Measurements from ENCODE around the gene KRT6B. TPM values are rescaled to one million over a fixed set of nuclear protein-coding genes. Genes with fewer than 3 reads are reported as not detected.

Gene KRT6B
- total and polyA plus RNA-seq, 2 experiments from 2014 or later: not detected

DNA sequence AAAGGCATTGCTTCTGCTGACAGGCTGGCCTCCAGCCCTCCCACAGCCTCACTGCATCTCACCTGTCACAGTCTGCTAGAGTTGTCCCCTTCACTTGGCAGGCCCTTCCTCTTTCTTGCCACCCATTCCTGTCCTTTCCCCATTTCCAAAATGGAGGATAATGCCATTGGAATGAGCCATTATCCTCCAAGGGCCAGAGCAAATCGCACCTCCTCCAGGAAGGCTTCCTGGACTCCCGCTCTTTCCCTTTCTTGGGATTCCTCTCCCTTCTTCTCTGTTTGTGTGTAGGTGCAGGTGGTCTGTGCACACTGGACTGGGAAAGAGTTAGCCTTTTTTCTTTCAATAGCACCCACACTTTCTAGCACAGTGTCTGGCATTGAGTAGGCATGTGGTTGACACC lies 49.6 kb downstream of the KRT6B start:
- Histone ChIP-seq H4K20me1 (replicated peaks; ENCODE audit: insufficient read depth) (no peaks in the 10 kb centered on the region), H3F3A (replicated peaks; ENCODE audit: low read depth) (no peaks in the 10 kb centered on the region), H3K36me3 (ENCODE audit: insufficient read depth) (no peaks in the 10 kb centered on the region), H3K9me2 (ENCODE audit: insufficient read depth) (no peaks in the 10 kb centered on the region), H2AFZ (no peak overlapping the region; the same call in 1 of the 2 replicates), H3K27ac (ENCODE audit: low read depth) (no peak overlapping the region), H3K27me3 (ENCODE audit: insufficient read depth) (no peaks in the 10 kb centered on the region), H3K4me2 (no peak overlapping the region), H3K4me3 (no peak overlapping the region), H3K4me1 (ENCODE audit: insufficient read depth) (no peaks in the 10 kb centered on the region), H3K79me2 (replicated peaks; ENCODE audit: insufficient read depth) (no peaks in the 10 kb centered on the region)
- Mint-ChIP-seq H3K27ac (no peak overlapping the region), H3K4me3 (no peak overlapping the region), H3K9me3 (no peaks in the 10 kb centered on the region), H3K27me3 (ENCODE audit: insufficient read depth, low read depth, poor library complexity) (no peaks in the 10 kb centered on the region), H3K36me3 (ENCODE audit: low read depth) (no peaks in the 10 kb centered on the region), H3K4me1 (peaks cover 10% of the 10 kb centered on the region)
- ATAC-seq (no peak), DNase-seq (ENCODE audit: low spot score) (no peak)
- TF ChIP-seq, protein P1, sequence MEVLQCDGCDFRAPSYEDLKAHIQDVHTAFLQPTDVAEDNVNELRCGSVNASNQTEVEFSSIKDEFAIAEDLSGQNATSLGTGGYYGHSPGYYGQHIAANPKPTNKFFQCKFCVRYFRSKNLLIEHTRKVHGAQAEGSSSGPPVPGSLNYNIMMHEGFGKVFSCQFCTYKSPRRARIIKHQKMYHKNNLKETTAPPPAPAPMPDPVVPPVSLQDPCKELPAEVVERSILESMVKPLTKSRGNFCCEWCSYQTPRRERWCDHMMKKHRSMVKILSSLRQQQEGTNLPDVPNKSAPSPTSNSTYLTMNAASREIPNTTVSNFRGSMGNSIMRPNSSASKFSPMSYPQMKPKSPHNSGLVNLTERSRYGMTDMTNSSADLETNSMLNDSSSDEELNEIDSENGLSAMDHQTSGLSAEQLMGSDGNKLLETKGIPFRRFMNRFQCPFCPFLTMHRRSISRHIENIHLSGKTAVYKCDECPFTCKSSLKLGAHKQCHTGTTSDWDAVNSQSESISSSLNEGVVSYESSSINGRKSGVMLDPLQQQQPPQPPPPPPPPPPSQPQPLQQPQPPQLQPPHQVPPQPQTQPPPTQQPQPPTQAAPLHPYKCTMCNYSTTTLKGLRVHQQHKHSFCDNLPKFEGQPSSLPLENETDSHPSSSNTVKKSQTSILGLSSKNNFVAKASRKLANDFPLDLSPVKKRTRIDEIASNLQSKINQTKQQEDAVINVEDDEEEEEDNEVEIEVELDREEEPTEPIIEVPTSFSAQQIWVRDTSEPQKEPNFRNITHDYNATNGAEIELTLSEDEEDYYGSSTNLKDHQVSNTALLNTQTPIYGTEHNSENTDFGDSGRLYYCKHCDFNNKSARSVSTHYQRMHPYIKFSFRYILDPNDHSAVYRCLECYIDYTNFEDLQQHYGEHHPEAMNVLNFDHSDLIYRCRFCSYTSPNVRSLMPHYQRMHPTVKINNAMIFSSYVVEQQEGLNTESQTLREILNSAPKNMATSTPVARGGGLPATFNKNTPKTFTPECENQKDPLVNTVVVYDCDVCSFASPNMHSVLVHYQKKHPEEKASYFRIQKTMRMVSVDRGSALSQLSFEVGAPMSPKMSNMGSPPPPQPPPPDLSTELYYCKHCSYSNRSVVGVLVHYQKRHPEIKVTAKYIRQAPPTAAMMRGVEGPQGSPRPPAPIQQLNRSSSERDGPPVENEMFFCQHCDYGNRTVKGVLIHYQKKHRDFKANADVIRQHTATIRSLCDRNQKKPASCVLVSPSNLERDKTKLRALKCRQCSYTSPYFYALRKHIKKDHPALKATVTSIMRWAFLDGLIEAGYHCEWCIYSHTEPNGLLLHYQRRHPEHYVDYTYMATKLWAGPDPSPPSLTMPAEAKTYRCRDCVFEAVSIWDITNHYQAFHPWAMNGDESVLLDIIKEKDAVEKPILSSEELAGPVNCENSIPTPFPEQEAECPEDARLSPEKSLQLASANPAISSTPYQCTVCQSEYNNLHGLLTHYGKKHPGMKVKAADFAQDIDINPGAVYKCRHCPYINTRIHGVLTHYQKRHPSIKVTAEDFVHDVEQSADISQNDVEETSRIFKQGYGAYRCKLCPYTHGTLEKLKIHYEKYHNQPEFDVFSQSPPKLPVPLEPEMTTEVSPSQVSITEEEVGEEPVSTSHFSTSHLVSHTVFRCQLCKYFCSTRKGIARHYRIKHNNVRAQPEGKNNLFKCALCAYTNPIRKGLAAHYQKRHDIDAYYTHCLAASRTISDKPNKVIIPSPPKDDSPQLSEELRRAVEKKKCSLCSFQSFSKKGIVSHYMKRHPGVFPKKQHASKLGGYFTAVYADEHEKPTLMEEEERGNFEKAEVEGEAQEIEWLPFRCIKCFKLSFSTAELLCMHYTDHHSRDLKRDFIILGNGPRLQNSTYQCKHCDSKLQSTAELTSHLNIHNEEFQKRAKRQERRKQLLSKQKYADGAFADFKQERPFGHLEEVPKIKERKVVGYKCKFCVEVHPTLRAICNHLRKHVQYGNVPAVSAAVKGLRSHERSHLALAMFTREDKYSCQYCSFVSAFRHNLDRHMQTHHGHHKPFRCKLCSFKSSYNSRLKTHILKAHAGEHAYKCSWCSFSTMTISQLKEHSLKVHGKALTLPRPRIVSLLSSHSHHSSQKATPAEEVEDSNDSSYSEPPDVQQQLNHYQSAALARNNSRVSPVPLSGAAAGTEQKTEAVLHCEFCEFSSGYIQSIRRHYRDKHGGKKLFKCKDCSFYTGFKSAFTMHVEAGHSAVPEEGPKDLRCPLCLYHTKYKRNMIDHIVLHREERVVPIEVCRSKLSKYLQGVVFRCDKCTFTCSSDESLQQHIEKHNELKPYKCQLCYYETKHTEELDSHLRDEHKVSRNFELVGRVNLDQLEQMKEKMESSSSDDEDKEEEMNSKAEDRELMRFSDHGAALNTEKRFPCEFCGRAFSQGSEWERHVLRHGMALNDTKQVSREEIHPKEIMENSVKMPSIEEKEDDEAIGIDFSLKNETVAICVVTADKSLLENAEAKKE (CRISPR knock-in tag; IDR thresholded peaks at IDR 0.05): no peak
- no peak for TF ChIP-seq CREB1 (CRISPR knock-in tag; IDR thresholded peaks at IDR 0.05; ENCODE audit: low read depth)
- TF ChIP-seq, protein P2, sequence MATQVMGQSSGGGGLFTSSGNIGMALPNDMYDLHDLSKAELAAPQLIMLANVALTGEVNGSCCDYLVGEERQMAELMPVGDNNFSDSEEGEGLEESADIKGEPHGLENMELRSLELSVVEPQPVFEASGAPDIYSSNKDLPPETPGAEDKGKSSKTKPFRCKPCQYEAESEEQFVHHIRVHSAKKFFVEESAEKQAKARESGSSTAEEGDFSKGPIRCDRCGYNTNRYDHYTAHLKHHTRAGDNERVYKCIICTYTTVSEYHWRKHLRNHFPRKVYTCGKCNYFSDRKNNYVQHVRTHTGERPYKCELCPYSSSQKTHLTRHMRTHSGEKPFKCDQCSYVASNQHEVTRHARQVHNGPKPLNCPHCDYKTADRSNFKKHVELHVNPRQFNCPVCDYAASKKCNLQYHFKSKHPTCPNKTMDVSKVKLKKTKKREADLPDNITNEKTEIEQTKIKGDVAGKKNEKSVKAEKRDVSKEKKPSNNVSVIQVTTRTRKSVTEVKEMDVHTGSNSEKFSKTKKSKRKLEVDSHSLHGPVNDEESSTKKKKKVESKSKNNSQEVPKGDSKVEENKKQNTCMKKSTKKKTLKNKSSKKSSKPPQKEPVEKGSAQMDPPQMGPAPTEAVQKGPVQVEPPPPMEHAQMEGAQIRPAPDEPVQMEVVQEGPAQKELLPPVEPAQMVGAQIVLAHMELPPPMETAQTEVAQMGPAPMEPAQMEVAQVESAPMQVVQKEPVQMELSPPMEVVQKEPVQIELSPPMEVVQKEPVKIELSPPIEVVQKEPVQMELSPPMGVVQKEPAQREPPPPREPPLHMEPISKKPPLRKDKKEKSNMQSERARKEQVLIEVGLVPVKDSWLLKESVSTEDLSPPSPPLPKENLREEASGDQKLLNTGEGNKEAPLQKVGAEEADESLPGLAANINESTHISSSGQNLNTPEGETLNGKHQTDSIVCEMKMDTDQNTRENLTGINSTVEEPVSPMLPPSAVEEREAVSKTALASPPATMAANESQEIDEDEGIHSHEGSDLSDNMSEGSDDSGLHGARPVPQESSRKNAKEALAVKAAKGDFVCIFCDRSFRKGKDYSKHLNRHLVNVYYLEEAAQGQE (IDR thresholded peaks at IDR 0.05; ENCODE audit: unreplicated experiment): no peak
- TF ChIP-seq, protein P3, sequence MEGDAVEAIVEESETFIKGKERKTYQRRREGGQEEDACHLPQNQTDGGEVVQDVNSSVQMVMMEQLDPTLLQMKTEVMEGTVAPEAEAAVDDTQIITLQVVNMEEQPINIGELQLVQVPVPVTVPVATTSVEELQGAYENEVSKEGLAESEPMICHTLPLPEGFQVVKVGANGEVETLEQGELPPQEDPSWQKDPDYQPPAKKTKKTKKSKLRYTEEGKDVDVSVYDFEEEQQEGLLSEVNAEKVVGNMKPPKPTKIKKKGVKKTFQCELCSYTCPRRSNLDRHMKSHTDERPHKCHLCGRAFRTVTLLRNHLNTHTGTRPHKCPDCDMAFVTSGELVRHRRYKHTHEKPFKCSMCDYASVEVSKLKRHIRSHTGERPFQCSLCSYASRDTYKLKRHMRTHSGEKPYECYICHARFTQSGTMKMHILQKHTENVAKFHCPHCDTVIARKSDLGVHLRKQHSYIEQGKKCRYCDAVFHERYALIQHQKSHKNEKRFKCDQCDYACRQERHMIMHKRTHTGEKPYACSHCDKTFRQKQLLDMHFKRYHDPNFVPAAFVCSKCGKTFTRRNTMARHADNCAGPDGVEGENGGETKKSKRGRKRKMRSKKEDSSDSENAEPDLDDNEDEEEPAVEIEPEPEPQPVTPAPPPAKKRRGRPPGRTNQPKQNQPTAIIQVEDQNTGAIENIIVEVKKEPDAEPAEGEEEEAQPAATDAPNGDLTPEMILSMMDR (conservative IDR thresholded peaks at IDR 0.05; ENCODE audit: low read depth in 2 of 2): no peak
- TF ChIP-seq EZH2 (IDR thresholded peaks at IDR 0.05; ENCODE audit: low read depth, unreplicated experiment): no peak
- TF ChIP-seq, protein P4, sequence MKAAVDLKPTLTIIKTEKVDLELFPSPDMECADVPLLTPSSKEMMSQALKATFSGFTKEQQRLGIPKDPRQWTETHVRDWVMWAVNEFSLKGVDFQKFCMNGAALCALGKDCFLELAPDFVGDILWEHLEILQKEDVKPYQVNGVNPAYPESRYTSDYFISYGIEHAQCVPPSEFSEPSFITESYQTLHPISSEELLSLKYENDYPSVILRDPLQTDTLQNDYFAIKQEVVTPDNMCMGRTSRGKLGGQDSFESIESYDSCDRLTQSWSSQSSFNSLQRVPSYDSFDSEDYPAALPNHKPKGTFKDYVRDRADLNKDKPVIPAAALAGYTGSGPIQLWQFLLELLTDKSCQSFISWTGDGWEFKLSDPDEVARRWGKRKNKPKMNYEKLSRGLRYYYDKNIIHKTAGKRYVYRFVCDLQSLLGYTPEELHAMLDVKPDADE (IDR thresholded peaks at IDR 0.05): no peak
- no peak for TF ChIP-seq ZNF331 (CRISPR knock-in tag; IDR thresholded peaks at IDR 0.05; ENCODE audit: low read depth)
- no peak for TF ChIP-seq EZH2phosphoT487 (IDR thresholded peaks at IDR 0.05; ENCODE audit: unreplicated experiment)
- no peak for TF ChIP-seq NANOG (IDR thresholded peaks at IDR 0.05; ENCODE audit: borderline replicate concordance)
- no peak for TF ChIP-seq ZNF114 (CRISPR knock-in tag; IDR thresholded peaks at IDR 0.05)
- TF ChIP-seq JUNB (IDR thresholded peaks at IDR 0.05; ENCODE audit: unreplicated experiment): no peak
- TF ChIP-seq STAT1 (IDR thresholded peaks at IDR 0.05; ENCODE audit: unreplicated experiment): no peak
- TF ChIP-seq POLR2AphosphoS5 (IDR thresholded peaks at IDR 0.05; ENCODE audit: low read depth): no peak
